ENCODE results near the gene RASGRF2. TPM values are rescaled to one million over a fixed set of nuclear protein-coding genes. Genes with fewer than 3 reads are reported as not detected.
"Not testable (repeated sequence)": the region's sequence is repeated elsewhere in the genome, so short reads cannot be mapped to it uniquely, and the experiment has no call there.

RASGRF2 gene
- total RNA-seq, 1 donor from 2014 or later: 1.4 TPM

- Mint-ChIP-seq H3K9me3 (ENCODE audit: unreplicated experiment) (peaks cover 4% of the 10 kb centered on the region), H3K27ac (ENCODE audit: unreplicated experiment) (no peak overlapping the region), H3K36me3 (ENCODE audit: unreplicated experiment) (no peaks in the 10 kb centered on the region), H3K27me3 (ENCODE audit: unreplicated experiment) (no peaks in the 10 kb centered on the region), H3K4me3 (ENCODE audit: unreplicated experiment) (no peak overlapping the region), H3K4me1 (ENCODE audit: low read depth, unreplicated experiment) (no peaks in the 10 kb centered on the region)
- no peak for DNase-seq
- no peak for TF ChIP-seq CTCF (IDR thresholded peaks at IDR 0.05; ENCODE audit: partially characterized antibody, unreplicated experiment)
Measured at GRCh38 chr5:81038495-81038894, 78.3 kb downstream of the RASGRF2 start.

DNA sequence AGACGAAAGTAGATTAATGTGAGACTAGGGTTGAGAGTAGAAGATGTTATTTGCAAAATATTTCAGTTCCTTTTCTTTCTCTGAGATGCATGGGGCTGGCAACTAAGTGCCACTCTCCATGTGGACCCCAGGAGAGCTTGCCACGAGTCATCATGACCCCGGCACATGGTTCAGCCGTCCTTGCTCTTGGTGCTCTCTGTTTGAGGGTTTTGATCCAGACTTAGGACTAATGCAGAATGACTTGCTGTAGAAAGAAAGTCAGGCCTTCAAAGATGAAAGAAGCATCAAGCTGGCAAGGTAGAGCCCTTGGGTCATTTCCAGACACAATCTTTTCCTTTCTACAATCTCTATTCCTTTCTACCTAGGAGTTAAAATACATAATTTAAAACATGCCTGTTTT, 84.7 kb downstream of the RASGRF2 start:
- H3K27me3 Mint-ChIP-seq (ENCODE audit: unreplicated experiment): no peaks in the 10 kb centered on the region
- DNase-seq: no peak

GRCh38 chr5:81045389-81045807, 85.2 kb downstream of the RASGRF2 start:
- Mint-ChIP-seq H3K27ac (ENCODE audit: unreplicated experiment) (no peak overlapping the region), H3K4me1 (ENCODE audit: low read depth, unreplicated experiment) (no peaks in the 10 kb centered on the region), H3K36me3 (ENCODE audit: unreplicated experiment) (no peaks in the 10 kb centered on the region), H3K27me3 (ENCODE audit: unreplicated experiment) (no peaks in the 10 kb centered on the region), H3K4me3 (ENCODE audit: unreplicated experiment) (no peak overlapping the region), H3K9me3 (ENCODE audit: unreplicated experiment) (no peaks in the 10 kb centered on the region)
- DNase-seq: no peak
- TF ChIP-seq CTCF (IDR thresholded peaks at IDR 0.05; ENCODE audit: partially characterized antibody, unreplicated experiment): no peak

More for the DNA sequence above, 84.7 kb downstream of the RASGRF2 start:
- no peaks in the 10 kb centered on the region for H3K4me1 Mint-ChIP-seq (ENCODE audit: low read depth, unreplicated experiment)
- H3K9me3 Mint-ChIP-seq (ENCODE audit: unreplicated experiment): no peaks in the 10 kb centered on the region
- no peak for TF ChIP-seq CTCF (IDR thresholded peaks at IDR 0.05; ENCODE audit: partially characterized antibody, unreplicated experiment)
- H3K27ac Mint-ChIP-seq (ENCODE audit: unreplicated experiment): no peak overlapping the region
- H3K36me3 Mint-ChIP-seq (ENCODE audit: unreplicated experiment): no peaks in the 10 kb centered on the region
- no peak overlapping the region for H3K4me3 Mint-ChIP-seq (ENCODE audit: unreplicated experiment)

DNA sequence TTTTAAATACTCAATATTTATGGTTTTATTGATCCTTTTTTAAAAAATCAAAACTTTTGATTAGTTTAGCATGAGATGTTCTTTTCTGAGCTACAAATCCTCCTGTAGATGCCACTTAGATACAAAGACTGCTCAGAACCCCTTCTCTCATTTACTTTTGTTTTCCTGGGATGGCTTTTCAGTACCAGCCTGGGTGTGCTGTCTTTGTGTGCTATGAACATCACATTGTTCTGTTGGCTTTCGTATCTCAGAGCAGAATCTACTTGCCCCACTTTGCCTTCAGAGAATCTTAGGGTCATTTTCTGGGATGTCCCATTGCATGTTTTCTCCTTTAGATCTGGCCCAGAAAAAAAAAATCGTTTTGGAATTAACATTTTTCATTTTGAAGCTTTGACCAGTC, 85.9 kb downstream of the RASGRF2 start:
- Mint-ChIP-seq H3K27ac (ENCODE audit: unreplicated experiment) (no peak overlapping the region), H3K9me3 (ENCODE audit: unreplicated experiment) (no peaks in the 10 kb centered on the region), H3K36me3 (ENCODE audit: unreplicated experiment) (no peaks in the 10 kb centered on the region), H3K27me3 (ENCODE audit: unreplicated experiment) (no peaks in the 10 kb centered on the region), H3K4me3 (ENCODE audit: unreplicated experiment) (no peak overlapping the region), H3K4me1 (ENCODE audit: low read depth, unreplicated experiment) (no peaks in the 10 kb centered on the region)
- no peak for DNase-seq
- no peak for TF ChIP-seq CTCF (IDR thresholded peaks at IDR 0.05; ENCODE audit: partially characterized antibody, unreplicated experiment)

GRCh38 chr5:81052325-81052724, 92.2 kb downstream of the RASGRF2 start:
- DNase-seq: no peak
- Mint-ChIP-seq H3K9me3 (ENCODE audit: unreplicated experiment) (no peaks in the 10 kb centered on the region), H3K36me3 (ENCODE audit: unreplicated experiment) (peaks cover 4% of the 10 kb centered on the region), H3K27ac (ENCODE audit: unreplicated experiment) (no peak overlapping the region), H3K27me3 (ENCODE audit: unreplicated experiment) (peaks cover 3% of the 10 kb centered on the region), H3K4me1 (ENCODE audit: low read depth, unreplicated experiment) (no peaks in the 10 kb centered on the region), H3K4me3 (ENCODE audit: unreplicated experiment) (no peak overlapping the region)
- TF ChIP-seq CTCF (IDR thresholded peaks at IDR 0.05; ENCODE audit: partially characterized antibody, unreplicated experiment): no peak

GRCh38 chr5:81053282-81053681, 93.1 kb downstream of the RASGRF2 start:
- not testable (repeated sequence) for H3K4me1 Mint-ChIP-seq (ENCODE audit: low read depth, unreplicated experiment); H3K36me3 Mint-ChIP-seq (ENCODE audit: unreplicated experiment); H3K4me3 Mint-ChIP-seq (ENCODE audit: unreplicated experiment); H3K27me3 Mint-ChIP-seq (ENCODE audit: unreplicated experiment); H3K27ac Mint-ChIP-seq (ENCODE audit: unreplicated experiment); H3K9me3 Mint-ChIP-seq (ENCODE audit: unreplicated experiment); DNase-seq

All from glutamatergic neuron (in vitro differentiated cells).